SHP77 treated with DMSO at 0.1 percent for 48 hours (cell line): ENCODE measurements around the gene MANEAL.
"Not testable (repeated sequence)": the region's sequence is repeated elsewhere in the genome, so short reads cannot be mapped to it uniquely, and the experiment has no call there.

ENCODE experiments used
- DNase-seq: peaks from one replicate; lab custom pipeline; 2025; lab: John Stamatoyannopoulos, UW

MANEAL gene, protein sequence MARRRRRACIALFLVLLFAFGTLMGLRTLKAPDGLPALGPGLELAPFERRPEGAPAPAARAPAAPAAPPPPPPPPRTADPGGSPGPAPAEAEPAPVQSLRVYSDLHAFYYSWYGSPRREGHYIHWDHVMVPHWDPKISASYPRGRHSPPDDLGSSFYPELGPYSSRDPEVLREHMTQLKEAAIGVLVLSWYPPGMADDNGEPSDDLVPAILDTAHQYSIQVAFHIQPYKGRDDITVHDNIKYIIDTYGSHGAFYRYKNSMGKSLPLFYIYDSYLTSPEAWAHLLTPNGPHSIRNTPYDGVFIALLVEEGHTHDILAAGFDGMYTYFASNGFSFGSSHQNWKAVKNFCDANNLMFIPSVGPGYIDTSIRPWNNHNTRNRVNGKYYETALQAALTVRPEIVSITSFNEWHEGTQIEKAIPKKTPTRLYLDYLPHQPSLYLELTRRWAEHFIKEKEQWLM

DNA sequence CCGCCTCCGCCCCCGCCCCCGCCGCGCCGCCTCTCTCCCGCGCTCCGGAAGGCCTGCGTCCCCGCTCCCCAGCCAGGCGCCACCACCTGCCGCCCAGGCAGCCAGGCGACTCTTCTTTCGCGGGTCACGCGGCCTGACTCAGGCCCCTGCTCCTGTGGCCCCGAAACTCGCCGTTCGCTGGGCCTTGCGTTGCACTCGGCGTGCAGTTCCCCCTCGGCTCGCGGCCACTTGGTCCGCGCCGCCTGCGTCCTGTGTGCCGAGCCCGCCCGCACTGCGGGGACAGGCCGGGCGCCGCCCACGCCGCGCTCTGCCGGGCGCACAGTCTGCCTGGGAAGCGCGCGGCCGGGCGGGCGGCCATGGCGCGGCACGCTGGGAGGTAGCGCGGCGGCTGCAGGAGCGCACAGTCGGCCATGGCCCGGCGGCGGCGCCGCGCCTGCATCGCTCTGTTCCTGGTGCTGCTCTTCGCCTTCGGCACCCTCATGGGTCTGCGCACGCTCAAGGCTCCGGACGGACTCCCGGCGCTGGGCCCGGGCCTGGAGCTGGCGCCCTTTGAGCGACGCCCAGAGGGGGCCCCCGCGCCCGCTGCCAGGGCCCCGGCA, at the start of gene MANEAL:
MANEAL (plus strand) TSS at position 75 of the 599 bp plus-strand sequence; CDS start at position 411, 336 bp downstream.
- DNase-seq: no peak

DNA sequence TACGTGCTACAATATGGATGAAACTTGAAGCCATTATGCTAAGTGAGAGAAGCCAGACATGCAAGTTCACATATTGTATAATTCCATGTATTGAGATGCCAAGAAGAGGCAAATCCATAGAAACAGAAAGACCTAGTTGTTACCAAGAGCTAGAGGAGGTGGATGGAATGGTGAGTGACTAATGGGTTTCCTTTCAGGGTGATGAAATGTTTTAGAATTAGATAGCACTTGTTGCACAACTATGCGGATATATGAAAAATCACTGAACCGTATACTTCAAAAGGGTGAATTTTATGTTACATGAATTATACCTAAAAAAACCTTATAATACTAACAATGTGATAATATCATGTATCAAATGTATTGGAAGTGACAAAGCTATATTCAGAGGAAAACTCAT, 46.8 kb upstream of the MANEAL start:
- DNase-seq: no peak

DNA sequence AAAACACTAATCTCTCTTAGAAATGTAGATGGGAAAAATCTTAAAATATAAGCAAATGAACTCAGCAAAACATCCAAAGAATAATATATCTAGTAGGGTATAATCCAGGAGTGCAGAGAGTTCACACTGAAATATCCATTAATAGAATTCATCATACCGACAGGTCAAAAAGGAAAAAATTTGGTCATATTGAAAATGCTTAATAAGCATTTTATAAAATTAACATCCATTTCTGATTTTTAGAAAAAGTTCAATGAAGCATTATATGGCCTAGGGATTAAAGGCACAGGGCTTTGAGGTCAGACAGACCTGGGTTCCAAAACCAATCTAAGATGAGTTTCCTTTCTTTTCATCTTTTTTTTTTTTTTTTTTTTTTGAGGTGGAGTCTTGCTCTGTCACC, 45.1 kb upstream of the MANEAL start:
- DNase-seq: no peak

DNA sequence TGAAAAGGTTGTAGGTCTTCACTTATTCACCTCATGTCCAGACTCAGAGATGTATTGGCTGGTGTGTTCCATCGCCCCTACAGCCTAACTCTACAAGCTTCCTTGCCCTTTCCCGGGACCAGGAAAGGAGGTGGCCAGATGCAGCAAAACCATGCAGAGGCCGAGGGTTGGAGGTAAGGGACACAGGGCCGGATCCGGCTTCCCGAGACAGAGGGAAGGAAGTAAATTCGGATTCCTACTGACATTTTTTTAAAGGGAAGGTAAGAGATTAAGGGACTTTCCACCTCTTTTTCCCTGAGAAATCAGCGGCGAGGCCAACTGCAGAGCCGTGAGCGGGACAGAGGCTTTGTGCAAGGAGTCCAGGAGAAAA, 41.4 kb upstream of the MANEAL start:
- DNase-seq: no peak

DNA sequence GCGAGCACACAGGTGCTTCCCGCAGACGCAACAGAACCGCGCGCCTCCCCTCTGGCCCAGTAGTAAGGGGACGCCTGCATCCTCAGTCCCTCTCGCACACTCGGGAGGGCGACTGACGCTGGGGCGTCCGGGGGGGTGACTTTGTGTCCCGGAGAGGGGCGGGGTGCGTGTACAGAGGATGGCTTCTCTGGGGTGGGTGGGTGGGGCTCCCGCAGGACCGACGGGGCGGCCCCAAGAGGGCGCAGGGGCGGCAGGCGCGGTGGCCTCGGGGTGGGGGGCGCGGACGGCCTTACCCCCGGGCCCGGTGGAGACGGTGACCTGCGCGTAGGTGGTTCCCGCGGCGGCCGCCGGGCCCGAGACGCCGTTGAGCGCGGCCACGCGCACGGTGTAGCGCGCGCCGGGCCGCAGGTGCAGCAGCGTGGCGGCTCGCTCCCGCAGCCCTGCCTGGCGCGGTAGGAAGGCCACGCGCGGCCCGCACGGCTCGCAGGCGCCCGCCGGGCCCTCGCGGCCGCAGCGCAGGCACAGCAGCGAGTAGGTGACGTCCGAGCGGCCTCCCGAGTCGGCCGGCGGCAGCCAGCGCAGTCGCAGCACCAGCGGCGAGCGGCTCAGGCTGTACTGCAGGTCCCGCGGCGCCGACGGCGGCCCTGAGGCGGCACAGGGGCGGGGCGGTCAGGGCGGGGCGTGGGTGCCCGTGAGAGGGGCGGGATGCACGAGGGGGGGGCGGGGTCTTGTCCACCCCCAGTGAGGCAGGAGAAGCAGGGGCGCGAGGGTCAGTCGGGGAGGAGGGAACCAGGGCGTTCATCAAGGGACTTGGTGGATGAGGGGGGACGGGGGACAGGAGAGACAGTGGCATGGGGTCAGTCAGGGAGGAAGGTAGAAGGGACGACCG, 40.8 kb upstream of the MANEAL start:
- no peak for DNase-seq

DNA sequence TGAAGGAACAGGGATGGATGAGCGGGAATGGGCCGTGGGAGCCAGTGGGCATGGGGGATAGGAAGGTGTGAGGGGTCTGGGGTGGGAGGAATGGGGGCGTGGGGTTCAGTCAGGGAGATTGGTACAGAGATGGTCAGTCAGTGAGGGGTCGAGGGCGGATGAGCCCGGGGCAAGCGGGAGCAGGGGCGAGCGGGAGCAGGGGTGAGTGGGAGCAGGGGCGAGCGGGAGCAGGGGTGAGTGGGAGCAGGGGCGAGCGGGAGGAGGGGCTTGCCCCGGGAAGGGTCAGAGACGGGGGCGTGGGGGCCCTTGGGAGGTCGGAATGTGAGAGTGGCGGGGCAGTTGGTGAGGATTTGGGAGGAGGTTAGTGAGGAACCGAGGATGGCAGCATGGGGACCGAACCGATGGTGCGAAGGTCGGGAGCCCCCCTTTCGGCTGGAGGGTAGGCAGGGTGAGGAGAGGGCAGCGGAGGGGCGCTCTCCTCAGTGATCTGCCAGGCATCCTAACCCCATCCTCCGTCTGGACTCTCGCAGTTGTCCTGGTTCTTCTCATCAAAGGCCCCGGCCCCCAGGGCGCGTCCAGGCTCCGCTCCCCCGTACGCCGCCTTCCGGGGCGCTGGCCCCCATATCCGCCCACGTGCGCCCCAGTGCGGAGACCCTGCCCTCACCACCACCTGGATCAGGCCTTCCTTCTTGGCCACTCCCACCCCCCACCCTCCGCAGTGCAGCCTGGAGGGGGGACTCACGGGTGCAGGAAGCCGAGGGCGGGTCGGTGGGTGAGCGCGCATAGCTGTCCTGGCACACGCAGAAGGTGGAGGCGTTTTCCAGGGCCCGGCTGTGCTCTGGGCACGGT, 40.0 kb upstream of the MANEAL start:
- DNase-seq: no peak

DNA sequence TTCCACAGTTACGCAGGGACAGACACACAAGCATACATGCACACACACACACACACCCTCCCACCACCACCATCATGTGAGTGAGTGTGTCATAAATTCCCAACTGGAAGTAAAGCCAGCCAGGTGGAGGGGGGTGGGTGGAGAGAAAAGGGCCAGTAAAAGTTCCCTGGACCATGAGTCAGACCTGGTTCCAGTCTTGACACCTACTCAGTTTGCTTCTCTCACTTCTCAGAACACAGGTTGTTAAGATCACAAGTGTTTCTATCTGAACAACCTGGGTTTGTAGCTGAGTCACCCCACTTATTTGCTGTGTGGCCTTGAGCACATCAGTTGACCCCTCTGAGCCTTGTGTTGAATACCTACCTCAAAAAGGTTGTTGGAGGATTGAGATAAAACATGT, 38.4 kb upstream of the MANEAL start:
- DNase-seq: no peak

DNA sequence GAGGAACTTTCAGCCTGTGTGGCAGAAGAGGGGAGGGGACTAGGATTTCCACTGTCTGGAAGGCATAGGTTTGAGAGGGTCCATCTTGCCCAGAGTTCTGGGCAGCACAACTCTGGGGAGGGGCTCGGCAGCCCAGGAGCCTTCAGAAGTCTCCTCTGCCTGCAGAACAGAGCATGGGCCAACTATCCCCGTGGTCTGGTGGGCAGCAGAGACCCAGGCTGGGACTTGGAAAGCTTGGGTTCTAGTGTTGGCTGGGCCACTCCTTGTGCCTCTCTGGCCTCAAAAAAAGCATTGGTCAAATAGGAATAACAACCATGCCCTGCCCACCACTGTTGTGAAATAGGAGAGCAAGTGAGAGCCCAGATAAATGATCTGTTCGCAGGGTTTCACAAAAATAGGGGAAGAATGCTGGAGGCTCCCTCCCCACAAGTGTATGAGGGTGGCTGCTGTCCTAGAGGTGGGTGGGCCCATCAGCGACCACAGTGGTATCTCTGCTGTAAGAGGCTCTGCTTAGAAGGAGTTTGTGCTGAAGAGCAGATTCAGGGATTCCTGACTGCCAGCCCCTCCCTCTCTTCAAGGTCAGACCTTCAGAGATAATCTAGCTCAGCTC, 37.6 kb upstream of the MANEAL start:
- no peak for DNase-seq

DNA sequence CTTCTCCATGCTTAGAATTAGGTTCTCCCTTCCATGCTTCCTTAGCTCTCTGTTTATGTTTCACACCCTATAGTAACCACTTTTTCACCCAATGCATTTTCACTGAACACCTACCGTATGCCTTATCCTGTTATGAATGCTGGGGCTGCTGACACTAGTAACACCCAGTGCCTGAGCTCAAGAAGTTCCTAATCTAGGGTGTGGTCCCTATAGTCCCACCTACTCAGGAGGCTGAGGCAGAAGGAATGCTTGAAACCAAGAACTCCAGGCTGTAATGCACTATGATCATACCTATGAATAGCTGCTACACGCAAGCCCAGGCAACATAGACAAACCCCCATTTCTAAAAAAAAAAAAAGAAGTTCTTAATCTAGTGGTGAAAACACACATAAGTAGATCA, 34.2 kb upstream of the MANEAL start:
- DNase-seq: no peak

DNA sequence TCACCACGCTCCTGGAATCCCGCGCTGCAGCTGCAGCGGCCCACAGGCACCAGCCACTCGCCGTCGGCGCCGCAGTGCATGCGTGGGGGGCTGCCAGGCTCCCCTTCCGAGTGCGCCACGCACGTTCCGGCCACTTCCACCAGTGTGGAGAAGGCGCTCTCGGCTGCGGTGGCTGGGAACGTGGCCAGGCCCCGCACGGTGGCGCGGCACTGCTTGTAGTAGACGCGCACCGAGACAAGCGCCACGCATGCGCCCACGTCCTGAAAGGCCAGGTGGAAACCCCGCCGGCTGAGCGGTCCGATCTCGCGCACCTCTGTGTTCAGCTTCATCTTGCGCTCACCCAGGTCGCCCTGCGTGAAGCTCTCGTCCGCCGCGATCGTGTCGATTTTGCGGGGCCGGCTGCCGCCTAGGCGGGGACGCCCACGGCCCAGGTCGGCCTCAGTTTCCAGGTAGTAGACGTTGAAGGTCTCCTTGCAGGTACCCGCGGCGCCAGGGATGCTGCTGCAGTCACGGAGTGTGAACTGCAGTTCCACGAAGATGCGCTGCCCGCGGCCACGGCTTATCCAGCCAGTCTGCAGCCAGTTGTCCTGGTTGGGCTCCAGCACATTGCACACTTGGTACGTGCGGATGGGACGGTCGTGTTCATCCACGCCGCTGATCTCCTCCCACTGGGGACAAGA, 32.1 kb upstream of the MANEAL start:
- DNase-seq: no peak

DNA sequence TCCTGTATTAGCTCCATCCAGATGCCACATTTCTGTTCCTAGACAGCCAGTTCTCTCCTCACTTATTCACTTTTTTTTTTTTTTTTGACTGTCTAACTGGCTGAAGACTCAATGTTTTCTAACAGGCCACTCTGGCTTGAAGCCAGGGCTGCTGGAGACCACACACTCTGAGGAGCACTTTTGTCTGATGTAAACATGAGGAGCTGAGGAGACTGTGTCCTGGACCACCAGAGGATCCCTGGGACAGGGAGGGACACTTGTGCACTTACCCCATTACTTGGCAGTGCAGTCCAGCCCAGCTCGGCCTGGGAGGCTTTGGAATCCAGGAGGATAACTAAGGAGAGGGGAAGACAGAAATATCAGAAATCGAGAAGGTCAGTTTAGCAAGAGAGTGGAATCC, 31.1 kb upstream of the MANEAL start:
- DNase-seq: no peak

DNA sequence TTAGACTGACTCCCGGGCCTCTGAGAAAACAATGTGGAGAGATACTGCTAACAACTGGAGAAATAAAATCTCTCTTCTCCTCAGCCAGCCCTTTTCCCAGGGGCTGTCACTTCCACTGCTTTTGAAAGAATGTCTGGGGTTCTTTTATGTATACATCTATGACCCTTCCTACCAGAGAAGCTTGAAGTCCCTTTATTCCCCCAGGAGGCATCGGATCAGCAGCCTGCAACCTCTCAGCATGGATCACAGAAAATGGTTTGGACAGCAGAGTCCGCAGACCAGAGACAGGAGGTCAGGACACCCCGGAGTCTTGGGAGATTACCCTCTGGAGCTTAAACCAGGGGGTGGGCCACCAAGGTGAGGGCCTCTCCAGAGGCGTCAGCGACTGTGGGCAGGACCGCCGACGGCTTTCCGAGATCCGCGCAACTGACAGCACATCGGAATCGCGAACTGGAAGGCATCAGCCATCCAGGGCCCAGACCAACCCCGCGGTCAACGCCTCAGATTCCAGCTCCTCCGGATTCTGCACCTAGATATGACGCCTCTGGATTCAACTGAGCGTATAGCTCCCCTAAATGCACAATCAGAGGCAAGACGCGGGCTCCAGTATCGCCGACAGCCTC, 29.7 kb upstream of the MANEAL start:
- no peak for DNase-seq

DNA sequence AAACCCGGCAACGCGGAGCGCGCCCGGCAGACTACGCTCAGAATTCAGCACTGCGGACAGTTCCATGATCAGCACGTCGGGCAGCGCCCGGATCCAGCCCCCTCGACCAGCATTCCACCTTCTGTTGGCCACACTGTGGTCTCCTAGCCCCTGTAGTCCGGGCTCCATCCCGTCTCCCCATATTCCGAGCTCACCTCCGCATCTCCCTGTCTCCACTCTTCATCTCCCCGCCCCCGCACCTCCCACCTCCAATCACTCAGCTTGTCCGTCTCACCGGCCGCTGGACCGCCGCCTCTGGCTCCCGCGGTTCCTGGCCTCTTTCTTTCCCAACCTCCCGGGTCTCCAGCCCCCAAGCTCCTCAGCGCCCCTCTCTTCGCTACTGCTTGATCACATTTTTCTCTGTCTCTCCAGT, 29.2 kb upstream of the MANEAL start:
- DNase-seq: no peak

DNA sequence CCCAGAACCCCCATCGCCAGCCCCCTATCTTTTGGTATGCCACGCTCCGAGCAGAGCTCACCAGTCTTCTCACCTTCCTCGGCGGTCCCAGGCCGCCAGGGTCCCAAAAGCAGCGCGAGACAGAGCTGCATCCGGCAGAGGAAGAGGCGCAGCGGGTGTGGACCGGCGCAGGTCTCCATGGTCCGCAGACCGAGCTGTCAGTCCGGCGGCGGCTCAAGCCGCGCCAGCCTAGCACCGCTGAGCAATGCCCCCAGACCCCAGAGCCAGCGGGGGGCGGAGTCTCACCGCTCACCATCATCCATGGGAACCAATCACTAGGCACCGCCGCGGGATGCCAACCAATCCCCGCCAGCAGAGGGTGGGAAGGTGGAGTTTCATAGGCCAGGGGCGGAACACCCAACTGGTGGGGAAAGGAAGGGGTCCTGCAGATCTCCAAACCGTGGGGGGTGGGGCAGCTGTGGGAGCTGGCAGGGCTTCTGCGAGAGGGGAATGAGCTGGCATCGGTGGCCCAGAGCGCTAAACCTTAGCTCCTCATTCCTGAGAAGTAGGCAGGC, 28.7 kb upstream of the MANEAL start, which contains the start of gene EPHA10:
EPHA10 (minus strand) TSS at position 233 of the 554 bp plus-strand sequence; CDS start at position 179, 54 bp downstream.
- DNase-seq: no peak

DNA sequence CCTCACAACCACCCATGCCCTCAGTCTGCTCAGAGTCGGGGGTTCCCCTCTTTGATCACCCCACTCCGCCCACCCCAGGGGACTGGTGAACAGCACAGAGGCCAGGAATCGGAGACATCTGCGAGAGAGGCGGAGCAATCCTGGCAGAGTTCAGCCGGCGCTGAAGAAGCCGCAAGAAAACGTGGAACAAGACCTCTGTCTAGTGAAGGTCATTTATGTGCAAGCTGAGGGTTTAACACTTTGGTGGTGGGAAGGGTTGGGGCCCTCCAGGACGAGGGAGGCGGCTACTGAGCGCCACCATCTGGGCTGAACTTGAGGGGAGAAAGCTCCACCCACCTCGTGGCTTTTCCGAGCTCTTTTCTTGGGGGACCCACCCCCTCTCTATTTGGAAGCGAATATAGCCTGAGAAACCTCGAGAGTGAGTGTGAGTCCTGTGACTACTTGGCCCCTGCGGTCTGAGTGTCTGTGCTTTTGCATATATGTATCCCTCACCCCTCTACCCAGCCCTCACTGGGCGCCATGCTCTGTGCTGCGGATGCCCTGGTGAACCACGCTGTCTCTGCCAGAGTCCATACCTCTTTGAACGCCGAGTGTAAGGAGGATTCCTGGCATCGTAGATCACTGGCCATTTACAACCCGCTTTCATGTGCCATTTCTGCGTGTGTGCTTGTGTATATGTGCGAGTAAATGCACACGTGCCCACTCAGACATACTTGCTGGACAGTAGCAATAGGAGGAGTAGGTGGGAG, 27.6 kb upstream of the MANEAL start:
- peak; percentile 16 for DNase-seq

DNA sequence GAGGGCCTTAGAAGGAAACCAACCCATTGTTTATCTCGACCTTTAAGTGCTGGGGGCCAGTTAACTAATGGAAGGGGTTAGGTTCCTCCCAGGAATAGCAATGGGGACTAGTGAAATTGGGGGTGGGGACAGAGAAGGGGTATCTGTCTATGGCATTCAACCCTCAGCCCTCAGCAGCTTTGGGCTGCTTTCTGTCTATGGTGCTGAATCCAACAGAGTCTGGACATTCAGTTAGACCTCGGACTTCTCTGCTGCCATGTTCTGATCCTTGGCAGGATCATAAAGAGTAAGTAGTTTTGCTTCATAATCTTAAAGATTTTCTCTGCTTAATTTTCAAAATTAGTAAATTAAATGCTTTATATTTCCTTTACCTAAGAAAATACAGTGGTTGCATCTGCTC, 26.2 kb upstream of the MANEAL start:
- DNase-seq: no peak

DNA sequence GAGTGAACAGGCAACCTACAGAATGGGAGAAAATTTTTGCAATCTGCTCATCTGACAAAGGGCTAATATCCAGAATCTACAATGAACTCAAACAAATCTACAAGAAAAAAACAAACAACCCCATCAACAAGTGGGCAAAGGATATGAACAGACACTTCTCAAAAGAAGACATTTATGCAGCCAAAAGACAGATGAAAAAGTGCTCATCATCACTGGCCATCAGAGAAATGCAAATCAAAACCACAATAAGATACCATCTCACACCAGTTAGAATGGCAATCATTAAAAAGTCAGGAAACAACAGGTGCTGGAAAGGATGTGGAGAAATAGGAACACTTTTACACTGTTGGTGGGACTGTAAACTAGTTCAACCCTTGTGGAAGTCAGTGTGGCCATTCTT, 22.2 kb upstream of the MANEAL start:
- not testable (repeated sequence) for DNase-seq

DNA sequence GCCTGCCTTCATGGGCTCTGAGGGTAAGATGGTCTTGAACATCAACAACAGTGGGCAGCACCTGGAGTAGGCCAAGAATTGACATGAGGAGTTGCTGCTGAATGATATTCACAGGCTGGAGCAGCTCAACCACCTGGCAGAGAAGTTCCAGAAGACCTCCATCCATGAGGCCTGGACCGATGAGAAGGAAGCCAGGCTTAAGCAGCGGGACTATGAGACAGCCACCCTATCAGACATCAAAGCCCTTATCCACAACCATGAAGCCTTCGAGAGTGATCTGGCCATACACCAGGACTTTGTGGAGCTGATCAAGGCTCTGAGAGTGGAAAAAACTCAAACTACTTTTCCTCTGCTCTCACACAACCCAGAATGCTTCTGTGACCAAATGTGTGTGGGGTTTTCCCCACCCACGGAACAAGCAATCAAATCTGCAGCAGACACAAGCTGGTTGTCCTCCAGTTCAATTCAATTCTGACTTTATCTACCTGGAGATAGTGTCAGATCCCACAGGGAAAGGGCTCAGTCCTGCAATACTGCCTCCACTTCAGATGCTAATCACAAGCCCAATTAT, 16.6 kb upstream of the MANEAL start:
- no peak for DNase-seq

DNA sequence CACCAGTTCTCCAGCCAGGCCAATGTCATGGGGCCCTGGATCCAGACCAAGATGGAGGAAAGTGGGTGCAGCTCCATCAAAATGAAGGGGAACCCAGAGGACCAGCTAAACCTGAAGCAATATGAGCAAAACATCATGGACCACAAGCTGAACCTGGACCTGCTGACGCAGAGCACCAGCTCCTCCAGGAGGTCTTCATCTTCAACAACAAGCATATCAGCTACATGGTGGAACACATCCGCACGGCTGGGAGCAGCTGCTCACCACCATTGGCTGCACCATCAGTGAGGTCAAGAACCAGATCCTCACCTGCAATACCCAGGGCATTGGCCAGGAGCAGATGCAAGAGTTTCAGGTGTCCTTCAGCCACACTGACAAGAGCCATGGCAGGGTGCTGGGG, 15.0 kb upstream of the MANEAL start:
- DNase-seq: no peak
